Forelimb muscle (tissue), 1 donor: ENCODE data around the gene STX11. TPM values are rescaled to one million over a fixed set of nuclear protein-coding genes. Genes with fewer than 3 reads are reported as not detected.
A peak's percentile ranks its signal among the peaks of the same experiment; 100 is the strongest.
"Not testable (repeated sequence)": the region's sequence is repeated elsewhere in the genome, so short reads cannot be mapped to it uniquely, and the experiment has no call there.

Source experiments
- DNase-seq: peaks from one replicate; pipeline ENCODE4 v3.0.0-alpha.2; 2013; ENCODE audit warnings: low read depth
- polyA plus RNA-seq: library from polyadenylated mRNA; unstranded; fragments of 120-200 nt; gene quantifications from one replicate; pipeline ENCODE4 v1.2.1, GENCODE V29; 2013; ENCODE audit not compliant: insufficient read length

Gene STX11
- 1.3 TPM for polyA plus RNA-seq

DNA sequence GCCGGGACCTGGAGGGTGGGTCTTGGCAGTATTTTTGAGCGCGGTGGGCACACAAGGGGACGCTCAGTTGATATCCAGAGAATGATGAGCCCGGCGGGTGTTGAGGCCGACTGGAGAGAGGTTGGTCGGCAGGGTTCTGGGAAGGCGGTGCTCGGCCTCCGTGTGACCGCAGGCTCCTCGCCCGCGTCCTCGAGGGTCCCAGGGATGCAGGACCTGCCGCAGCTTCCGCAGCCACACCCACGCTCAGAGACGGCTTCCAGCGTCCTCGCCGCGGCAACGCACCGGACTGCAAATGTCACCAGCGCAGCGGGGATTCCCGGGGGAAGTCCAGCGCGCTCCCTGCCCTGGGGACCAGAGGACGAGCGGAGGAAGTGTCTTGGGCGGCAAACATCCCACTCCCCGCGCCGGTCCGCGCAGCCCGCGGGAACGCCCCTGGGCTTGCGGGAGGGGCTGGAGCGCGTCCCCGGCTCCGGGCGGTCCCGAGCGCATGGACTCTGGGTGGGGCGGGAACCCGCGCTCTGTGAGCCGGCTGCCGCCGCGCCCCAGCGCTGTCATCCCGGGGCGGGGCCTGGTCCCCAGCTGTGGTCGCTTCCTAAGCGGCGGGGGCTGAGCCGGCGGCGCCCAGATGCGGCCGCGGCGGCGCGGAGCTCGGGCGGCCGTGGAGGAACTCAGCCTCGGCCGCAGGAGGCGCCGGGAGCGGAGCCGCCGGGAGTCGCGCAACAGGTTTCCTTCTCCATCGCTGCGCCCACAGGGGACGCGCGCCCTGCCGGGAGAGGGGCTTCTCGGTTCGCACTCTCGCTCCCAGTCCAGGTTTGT lies at the start of gene STX11:
Gene STX11 (plus strand): TSS at position 624 of the 816 bp plus-strand sequence. CDS start 36,111 bp downstream, outside the sequence.
- no peak for DNase-seq

DNA sequence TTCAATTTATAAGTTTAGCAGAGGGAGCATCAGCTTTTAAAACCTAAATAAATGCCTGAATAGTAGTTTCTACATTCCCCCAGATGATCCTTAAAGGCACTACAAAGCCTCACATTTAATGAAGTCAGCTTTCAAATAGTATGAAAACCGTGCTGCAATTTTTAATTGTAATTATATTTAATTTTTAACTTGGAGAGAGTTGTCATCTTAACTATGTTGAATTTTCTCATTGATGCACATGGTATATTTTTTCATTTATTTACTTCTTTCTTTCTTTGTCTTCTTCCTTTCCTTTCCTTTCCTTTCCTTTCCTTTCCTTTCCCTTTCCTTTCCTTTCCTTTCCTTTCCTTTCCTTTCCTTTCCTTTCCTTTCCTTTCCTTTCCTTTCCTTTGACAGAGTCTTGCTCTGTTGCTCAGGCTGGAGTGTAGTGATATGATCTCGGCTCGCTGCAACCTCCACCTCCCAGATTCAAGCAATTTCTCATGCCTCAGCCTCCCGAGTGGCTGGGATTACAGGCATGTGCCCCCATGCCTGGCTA lies 47.2 kb upstream of the STX11 start:
- DNase-seq = no peak

DNA sequence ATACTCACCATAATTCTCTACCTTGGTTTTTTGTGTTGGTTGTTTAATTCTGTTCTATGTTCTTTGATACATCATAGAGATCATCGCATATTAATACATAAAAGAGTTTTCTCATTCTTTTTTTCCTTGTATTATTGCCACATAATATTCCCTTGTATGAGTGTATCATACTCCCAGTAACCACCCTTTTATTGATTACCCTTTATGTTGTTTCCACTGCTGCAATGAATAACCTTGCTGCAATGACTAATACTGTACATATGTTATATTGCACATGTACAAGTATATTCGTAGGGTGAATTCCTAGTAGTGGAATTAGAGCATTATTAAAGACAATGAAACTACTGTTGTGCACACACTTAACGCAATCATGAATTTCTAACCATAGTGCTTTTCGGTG lies 45.8 kb upstream of the STX11 start:
- DNase-seq = no peak

DNA sequence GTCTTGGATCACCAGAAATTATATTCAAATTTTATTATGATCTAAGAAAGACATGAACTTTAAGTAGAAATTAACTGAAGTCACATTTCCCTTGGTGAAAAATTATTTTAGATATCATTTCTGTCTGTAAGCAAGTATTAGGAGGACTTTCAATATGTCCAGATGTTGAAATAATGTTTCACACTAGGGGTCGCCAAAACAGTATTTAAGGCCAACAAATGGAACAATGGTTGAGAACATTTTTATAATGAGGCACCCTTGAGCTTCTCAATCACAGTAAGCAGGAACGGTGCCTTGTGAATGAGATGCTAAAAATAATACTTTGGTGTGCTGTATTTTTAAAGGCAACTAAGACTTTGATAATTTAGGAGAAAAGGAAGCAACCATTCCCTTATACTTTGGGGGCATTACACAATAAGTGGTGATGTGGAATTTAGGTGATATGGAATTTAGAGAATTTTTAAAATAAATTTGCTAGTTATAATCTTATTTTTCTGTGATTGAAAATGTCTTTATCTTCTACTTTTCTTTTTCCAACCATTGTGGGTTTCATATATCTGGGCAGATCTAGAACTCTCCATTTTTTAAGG lies 45.3 kb upstream of the STX11 start:
- peak; percentile 71 for DNase-seq

DNA sequence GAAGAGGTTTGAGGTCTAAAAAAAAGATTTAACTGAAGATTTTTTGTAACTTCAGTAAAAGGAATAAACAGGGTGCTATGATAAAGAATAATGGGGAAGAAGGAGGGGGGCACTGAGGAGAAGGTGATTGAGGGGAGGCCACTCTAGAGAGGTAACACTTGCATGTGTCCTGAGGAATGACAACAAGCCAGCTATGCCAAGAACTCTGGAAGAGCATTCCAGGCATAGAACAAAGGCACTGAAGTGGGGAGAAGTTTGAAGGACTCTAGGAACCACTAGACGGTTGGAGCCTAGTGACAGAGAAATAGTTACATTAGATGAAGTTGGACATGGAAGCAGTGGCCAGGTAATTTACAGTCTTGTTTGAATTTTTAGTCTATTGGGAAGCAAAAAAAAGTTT lies 44.1 kb upstream of the STX11 start:
- DNase-seq = no peak

DNA sequence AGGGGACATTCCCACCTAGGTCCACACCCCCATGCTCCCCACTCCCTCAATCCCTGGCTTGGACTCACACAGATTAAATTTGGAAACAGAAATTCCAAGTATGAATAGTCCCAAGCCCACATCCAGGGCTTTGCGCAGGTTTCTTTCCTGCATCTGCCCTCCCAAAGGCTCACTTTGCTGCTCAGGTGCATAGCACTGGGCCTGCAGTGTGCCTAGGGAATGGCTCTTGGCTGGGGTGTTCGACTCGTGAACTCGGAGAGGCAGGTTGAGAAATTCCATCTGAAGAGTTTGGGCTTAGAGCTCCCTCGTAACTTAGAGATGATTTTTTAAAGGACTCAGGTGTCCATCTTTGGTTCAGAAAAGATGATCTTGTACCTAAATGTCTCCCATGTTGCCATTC lies 40.1 kb upstream of the STX11 start:
- DNase-seq = no peak

DNA sequence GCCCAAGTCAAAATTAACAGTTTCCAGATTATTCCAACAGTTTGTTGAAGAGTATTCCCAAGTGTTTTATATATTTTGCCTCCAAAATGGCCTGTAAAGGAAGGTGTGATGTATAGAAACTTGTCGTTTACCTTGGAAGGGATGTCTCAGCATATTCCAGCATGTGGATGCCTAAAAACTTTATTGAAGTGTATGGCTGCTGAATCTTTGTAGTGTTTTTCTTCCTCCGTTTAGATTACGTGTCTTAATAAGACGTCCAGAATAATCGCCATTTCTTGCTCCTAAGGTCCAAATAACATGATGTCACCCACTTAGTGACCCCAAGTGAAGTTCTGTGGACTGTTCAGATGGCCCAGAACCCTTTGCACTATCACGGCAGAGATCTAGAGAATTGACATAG lies 37.0 kb upstream of the STX11 start:
- DNase-seq = no peak

DNA sequence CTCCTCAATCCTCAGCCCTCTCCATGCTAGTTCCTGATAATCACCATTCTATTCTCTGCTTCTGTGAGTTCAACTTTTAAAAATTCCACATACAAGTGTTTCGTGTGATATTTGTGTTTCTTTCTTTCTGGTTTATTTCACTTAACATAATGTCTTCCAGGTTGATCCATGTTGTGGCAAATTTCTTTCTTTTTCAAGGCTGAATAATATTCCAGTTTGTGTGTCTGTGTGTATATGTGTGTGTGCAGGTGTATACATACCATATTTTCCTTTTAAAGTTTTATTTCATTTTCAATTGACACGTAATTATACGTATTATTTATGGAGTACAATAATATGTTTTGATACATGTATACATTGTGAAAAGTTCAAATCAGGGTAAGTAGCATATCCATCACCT lies 35.1 kb upstream of the STX11 start:
- DNase-seq = no peak

DNA sequence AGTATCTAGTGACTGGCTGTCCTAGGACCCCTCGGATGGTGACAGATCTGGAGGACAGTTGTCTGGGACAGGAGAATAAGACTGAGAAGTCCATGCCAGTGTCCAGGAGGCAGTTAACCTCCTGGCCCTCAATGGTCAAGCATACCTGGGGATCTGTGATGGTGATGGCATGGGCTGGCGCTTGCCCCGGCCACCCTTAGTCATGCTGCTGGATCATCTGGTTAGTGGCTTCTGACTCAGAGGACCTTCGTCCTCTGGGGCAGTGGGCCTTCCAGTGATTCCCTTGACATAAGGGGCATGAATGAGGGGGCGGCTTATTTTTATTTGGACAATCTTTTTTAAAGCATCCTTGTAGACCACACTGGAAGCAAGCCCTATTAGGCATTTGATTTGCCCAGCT lies 30.9 kb upstream of the STX11 start:
- DNase-seq = no peak

DNA sequence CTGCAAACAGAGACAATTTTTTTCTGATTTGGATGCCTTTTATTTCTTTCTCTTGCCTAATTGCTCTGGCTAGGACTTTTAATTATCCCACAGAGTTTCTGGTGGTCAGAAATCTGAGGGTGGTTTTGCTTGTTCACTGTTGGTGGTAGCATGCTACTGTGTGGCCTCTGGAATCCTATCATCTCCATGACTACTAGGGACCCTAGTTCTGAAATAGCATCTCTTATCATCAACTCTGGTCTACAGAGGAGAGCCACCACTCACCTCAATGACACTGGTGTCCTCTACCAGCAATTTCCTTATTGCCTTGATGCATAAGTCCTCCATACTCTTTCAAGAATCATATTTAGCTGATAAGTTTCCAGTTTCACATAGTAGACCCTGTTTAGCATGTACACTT lies 27.5 kb upstream of the STX11 start:
- DNase-seq = no peak

DNA sequence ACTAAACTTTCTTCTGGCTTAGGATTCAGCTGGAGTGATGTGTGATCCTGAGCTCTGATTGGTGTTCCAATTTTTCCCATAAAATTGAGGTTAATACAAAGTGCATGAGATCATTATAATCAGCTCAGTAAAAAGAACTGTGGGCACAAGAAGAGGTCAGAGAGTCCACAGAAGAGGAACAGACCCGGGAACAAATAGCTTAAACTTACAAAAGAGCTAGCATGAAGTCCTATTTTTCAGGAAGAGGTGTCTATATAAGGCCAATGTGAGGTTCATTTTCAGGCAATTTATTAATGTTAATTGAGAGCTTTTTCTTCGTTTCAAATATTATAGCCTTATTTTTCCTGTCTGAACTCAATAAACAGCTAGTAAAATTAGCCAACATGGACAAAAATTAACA lies 26.9 kb upstream of the STX11 start:
- no peak for DNase-seq

DNA sequence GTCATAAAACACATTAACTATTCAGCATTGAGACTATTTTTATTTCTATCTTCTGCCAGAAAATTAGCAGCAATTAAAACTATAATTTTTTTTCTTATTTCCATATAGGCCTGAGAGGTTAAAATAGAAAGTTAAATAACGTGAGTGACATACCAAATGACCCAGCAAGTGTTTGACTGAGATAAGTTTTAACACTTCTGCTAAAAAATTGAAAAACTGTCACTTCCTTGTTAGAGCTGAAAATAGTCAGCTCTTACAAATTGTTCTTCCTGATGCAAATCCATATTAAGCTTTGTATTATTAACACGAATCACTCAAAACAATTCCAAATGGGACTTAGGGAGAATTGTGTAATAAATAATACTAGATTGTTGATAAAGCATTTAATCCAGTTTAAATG lies 26.5 kb upstream of the STX11 start:
- no peak for DNase-seq

DNA sequence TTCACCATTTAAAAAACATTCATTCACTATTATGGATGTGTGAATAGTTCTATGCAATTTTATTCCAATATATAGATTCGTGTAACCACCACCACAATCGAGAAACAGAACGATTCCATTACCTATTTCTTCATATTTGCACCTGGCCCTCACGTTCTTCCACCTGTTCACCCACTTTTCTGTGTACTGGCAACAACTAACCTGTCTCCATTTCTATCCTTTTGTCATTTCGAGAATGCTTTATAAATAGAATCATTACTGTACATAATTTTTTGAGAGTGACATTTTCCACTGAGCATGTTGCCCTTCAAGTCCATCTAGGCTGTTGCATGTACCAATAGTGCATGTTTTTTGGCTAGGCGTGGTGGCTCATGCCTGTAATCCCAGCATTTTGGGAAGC lies 23.2 kb upstream of the STX11 start:
- no peak for DNase-seq

DNA sequence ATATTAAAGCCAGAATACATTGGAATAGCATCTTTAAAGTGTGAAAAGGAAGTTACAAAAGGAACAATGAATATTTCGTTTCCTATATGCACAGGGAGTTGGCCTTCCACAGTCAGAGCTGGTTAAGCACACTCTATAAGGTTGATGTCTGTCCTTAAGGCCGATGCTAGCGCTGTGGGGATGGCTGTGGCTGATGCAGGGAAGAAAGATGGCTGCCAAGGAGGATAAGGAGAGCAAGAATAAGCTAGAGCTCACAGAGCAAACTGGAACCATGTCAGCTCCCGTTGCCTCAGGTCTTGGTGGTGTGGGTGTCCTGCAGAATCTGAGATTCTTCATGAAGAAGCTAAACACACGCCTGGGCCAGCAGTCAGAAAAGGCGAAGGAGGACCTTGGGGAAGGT lies 20.8 kb upstream of the STX11 start:
- DNase-seq = no peak

DNA sequence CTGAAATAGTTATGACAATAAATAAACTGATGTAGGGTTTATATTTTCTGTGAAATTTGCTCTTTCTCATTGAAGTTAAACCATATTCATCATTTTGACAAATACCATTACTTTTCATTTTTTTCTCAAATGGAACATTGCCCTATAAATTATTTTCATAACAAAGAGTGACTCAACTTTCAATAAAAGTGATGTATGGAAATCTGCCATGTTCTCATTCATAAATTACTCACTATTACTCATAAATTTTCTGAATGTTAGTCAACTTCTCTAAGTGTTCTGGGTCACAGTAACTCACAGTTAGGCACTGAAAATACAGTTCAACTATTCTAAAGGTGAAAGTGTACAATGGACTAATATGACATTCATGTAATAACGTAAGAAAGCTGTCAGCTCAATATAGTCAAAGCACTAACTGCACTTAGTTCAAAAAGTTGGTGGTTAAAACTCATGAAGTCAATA lies 19.0 kb upstream of the STX11 start:
- DNase-seq = no peak

DNA sequence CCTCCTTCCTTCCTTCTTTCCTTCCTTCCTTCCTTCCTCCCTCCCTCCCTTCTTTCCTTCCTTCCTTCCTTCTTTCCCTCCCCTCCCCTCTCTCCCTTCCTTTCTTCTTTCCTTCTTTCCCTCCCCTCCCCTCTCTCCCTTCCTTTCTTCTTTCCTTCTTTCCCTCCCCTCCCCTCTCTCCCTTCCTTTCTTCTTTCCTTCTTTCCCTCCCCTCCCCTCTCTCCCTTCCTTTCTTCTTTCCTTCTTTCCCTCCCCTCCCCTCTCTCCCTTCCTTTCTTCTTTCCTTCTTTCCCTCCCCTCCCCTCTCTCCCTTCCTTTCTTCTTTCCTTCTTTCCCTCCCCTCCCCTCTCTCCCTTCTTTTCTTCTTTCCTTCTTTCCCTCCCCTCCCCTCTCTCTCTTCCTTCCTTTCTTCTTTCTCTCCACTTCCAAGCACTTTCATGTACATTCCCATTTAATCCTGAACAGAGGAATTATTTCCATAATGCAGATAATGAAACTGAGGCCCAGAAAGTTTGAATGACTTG lies 18.1 kb upstream of the STX11 start:
- not testable (repeated sequence) for DNase-seq

DNA sequence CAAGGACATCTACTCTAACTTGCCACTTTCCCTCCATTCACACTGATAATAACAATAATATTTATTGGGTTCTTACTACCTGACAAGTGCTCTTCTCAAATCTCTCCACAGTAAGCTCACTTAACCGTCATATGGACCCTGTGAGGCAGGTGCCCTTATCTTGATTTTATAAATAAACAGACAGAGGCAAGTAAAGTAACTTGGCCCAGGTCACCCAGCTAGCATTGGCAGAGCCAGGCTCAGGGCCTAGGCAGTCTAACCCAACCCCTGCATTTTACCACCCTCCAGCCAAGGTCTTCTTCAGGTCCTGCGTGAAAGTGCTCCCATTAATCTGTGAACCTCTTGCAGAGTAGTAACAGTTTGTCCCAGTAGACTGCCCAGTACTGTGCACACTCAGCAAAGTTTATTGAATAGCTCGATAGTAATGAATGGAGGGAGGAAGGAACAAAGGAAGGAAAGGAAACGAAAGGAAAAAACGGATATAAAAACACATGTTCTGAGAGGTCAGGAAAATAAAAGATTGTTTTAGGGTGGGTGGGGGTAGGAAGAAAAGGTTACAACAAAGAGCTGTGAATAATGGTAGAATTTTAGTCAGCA lies 17.0 kb upstream of the STX11 start:
- no peak for DNase-seq

DNA sequence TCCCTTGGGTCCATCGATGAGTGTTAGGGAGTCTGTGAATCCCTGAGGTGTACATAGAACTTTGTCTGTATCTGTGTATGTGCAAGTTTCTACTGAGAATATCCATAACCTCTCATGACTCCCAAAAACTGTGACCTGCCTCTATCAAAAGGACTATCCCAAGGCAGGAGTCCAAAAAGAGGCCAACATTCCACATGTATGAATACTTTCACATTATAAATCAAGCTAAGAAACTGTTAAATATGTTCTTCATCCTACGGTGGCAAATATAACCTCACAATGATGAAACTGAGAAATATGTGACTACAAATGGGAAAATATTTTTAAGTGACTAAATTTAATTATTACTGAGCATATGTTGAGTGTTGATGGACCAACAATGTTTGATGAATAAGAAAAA lies 16.1 kb upstream of the STX11 start:
- no peak for DNase-seq

DNA sequence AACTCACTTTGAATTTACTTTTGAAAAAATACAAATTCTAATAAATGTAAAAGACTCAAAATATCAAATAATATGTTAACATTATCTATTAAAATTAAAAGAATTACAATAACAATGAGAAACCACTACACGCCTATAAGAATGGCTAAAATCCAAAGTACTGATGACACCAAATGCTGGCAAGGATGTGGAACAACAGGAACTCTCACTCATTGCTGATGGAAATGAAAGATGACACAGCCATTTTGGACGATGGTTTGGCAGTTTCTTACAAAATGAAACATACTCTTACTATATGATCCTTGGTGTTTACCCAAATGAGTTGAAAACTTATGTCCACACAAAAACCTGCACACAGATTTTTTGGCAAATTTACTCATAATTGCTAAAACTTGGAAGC lies 15.6 kb upstream of the STX11 start:
- DNase-seq = no peak

DNA sequence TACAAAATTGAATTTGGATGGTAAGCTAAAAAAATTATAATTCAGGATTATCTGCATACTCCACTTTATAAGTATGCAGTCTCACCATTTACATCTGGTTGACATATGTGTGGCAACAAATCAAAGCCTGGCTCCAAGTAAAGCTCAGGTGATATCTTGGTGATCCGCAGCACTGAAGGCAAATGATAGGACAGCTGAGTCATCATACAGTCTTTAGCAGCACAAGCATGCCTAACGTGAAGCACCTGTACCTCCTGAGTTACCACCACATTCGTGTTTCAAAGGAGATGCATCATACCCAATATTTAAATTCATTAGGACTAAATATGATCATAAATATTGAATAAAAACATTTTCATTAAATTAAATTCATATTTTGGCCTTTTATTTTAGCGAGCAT lies 11.8 kb upstream of the STX11 start:
- no peak for DNase-seq

DNA sequence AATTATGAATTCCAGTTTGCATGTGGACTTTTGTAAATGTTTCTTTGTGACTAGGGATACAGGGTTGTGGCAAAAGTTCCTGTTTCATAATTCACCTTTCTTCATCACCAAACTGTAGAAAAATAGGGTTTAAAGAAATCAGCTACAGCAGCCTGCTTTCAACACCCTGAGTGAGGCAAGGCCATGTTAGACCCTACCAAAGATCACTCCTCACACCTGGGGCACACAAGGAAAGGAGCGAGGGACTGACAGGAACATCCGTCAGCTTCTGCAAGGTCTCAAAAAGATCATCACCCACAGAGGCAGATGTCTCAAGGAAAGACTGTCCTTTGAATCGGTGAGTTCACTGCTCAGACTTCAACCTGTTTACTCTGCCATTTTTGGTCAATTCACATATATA lies 10.5 kb upstream of the STX11 start:
- no peak for DNase-seq

DNA sequence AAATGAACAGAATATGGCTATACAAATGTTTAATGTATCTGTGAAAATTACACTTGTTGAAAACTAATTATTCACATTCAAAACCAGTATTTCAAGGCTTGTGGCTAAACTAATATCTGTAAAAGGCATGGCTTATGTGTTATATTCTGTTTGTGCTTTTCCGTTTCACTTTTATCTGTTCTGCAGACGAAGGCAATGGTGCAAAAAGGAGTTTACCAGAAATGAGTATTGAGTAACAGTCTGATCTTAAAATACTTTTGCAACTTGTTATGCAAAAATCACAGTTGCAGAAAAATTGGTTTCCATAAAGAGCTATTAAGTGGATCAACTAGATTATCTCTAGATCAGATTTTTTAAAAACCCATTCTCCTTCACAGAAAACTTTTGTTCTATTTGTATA lies 9.4 kb upstream of the STX11 start:
- DNase-seq = no peak

DNA sequence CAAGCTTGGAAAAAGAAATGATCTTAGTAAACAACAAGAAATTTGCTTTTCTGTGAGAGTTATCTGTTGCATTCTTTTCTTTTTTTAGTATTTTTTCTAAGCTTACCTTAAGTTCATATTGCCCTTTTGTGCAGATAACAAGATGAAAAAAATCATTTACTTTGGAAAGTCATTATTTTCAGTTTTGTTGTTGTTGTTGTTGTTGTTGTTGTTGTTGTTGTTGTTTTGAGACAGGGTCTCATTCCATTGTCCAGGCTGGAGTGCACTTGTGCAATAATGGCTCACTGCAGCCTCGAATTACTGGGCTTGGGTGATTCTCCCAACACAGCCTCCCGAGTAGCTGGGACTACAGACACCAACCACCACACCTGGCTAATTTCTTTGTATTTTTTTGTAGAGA lies 8.8 kb upstream of the STX11 start:
- no peak for DNase-seq
